ENCODE results near the gene PSMD14. TPM values are rescaled to one million over a fixed set of nuclear protein-coding genes. Genes with fewer than 3 reads are reported as not detected.

PSMD14 gene
- total RNA-seq, 2 experiments from 2014 or later, result 17.1 to 22.1 TPM

DNA sequence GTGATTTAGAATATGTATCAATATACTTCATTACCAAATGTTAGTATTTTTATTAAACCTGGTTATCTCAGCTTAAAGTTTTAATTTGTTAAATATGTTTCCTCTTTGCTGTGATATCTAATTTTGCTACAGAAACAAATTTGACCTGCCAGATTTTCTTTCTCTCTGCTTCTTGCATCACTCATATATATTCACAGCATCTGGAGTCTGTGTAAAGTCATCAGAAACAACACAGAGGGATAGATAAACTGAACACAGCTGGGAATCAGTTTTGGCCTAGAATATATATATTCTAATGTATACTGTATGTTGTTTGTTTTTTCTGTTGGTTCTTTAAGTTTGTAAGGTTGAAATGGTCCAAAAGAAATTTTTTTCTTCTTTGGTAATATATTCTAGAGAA, 8.5 kb downstream of the PSMD14 start:
- H3K27ac Mint-ChIP-seq, result no peak overlapping the region
- Histone ChIP-seq H3K4me1 (ENCODE audit: insufficient read depth, low read length) (no peaks in the 10 kb centered on the region), H3K27ac (ENCODE audit: low read depth in 1 of 2, low read length in 2 of 2) (no peak overlapping the region), H3K27me3 (ENCODE audit: control insufficient read depth in 1 of 2, insufficient read depth in 2 of 2, low read length in 2 of 2) (no peaks in the 10 kb centered on the region), H3K4me3 (ENCODE audit: low read length) (no peak overlapping the region), H3K36me3 (ENCODE audit: insufficient read depth, low read length) (peaks cover 9% of the 10 kb centered on the region), H3K9me3 (ENCODE audit: control insufficient read depth in 1 of 2, insufficient read depth in 1 of 2, low read length in 2 of 2) (no peaks in the 10 kb centered on the region)
- H3K9me3 Mint-ChIP-seq, result no peaks in the 10 kb centered on the region
- no peaks in the 10 kb centered on the region for H3K27me3 Mint-ChIP-seq
- ATAC-seq (ENCODE audit: poor library complexity) (no peak), DNase-seq (no peak)
- ChIA-PET CTCF (no interaction called here), POLR2A (no interaction called here)
- TF ChIP-seq, protein P1, sequence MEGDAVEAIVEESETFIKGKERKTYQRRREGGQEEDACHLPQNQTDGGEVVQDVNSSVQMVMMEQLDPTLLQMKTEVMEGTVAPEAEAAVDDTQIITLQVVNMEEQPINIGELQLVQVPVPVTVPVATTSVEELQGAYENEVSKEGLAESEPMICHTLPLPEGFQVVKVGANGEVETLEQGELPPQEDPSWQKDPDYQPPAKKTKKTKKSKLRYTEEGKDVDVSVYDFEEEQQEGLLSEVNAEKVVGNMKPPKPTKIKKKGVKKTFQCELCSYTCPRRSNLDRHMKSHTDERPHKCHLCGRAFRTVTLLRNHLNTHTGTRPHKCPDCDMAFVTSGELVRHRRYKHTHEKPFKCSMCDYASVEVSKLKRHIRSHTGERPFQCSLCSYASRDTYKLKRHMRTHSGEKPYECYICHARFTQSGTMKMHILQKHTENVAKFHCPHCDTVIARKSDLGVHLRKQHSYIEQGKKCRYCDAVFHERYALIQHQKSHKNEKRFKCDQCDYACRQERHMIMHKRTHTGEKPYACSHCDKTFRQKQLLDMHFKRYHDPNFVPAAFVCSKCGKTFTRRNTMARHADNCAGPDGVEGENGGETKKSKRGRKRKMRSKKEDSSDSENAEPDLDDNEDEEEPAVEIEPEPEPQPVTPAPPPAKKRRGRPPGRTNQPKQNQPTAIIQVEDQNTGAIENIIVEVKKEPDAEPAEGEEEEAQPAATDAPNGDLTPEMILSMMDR (IDR thresholded peaks at IDR 0.05), result no peak
- intact Hi-C loops (cut with DNase I, micrococcal nuclease), result no loop called here
- no peak overlapping the region for H3K4me3 Mint-ChIP-seq
- peaks cover 31% of the 10 kb centered on the region for H3K4me1 Mint-ChIP-seq (ENCODE audit: low read depth)
- H3K36me3 Mint-ChIP-seq (ENCODE audit: low read depth), result peaks cover 46% of the 10 kb centered on the region

DNA sequence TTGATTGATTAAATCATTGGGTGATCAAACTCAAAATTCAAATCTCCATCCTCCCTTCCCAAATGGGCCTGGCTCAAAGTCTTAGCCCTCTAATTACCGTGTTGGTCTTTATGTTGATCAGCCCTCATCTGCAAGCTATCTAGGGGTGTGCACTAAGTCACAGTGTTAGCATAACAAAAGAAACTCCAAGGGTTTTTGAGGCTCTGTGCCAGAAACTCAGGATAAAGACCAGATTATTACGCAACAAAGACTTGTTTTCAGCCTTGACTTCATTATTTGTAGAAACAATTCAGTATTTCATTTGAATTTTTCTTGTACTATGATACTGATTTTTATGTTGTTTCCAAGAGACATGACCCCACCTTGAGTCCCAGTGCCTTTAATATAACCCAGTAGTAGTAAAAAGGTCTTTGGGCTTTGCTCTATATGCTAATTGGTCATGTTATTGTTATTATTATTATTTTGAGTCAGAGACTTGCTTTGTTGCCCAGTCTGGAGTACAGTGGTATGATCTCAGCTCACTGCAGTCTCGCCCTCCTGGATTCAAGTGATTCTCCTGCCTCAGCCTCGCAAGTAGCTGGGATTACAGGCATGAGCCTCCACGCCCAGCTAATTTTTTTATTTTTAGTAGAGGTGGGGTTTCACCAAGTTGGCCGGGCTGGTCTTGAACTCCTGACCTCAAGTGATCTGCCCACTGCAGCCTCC, 13.9 kb downstream of the PSMD14 start:
- DNase-seq (no peak), ATAC-seq (ENCODE audit: poor library complexity) (no peak)
- Histone ChIP-seq H3K36me3 (ENCODE audit: insufficient read depth, low read length) (peaks cover 24% of the 10 kb centered on the region), H3K9me3 (ENCODE audit: control insufficient read depth in 1 of 2, insufficient read depth in 1 of 2, low read length in 2 of 2) (no peaks in the 10 kb centered on the region), H3K27me3 (ENCODE audit: control insufficient read depth in 1 of 2, insufficient read depth in 2 of 2, low read length in 2 of 2) (no peaks in the 10 kb centered on the region), H3K4me1 (ENCODE audit: insufficient read depth, low read length) (no peaks in the 10 kb centered on the region), H3K27ac (ENCODE audit: low read depth in 1 of 2, low read length in 2 of 2) (no peak overlapping the region), H3K4me3 (ENCODE audit: low read length) (no peak overlapping the region)
- H3K27me3 Mint-ChIP-seq, result no peaks in the 10 kb centered on the region
- H3K4me1 Mint-ChIP-seq (ENCODE audit: low read depth), result peaks cover 20% of the 10 kb centered on the region
- TF ChIP-seq, protein P1 (IDR thresholded peaks at IDR 0.05), result no peak
- intact Hi-C loops (cut with DNase I, micrococcal nuclease), result no loop called here
- no peaks in the 10 kb centered on the region for H3K9me3 Mint-ChIP-seq
- no peak overlapping the region for H3K27ac Mint-ChIP-seq
- CTCF ChIA-PET, result no interaction called here
- POLR2A ChIA-PET, result no interaction called here
- peaks cover 73% of the 10 kb centered on the region for H3K36me3 Mint-ChIP-seq (ENCODE audit: low read depth)
- H3K4me3 Mint-ChIP-seq, result no peak overlapping the region

DNA sequence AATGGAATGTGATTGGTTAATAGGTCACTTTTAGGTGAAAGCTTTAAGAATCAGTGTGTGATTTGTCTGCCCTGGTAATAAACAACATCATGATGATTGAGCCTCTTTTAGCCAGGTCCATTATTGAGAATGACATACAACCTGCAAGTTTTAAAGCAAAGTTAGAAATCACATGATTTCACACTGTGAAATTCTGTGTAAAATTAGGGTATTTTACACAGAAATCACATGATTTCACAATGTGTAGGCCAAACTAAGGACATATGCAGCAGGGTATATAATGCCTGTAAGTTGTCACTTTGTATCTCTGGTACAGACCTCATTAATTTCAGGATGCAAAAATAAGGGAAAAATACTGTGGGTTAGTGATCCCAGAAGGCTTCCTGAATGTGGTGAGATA, 16.7 kb downstream of the PSMD14 start:
- POLR2A ChIA-PET, result no interaction called here
- Mint-ChIP-seq H3K4me3 (no peak overlapping the region), H3K27ac (no peak overlapping the region), H3K9me3 (no peaks in the 10 kb centered on the region), H3K4me1 (ENCODE audit: low read depth) (peaks cover 8% of the 10 kb centered on the region), H3K36me3 (ENCODE audit: low read depth) (peaks cover 65% of the 10 kb centered on the region), H3K27me3 (no peaks in the 10 kb centered on the region)
- Histone ChIP-seq H3K27me3 (ENCODE audit: control insufficient read depth in 1 of 2, insufficient read depth in 2 of 2, low read length in 2 of 2) (no peaks in the 10 kb centered on the region), H3K4me3 (ENCODE audit: low read length) (no peak overlapping the region), H3K4me1 (ENCODE audit: insufficient read depth, low read length) (no peaks in the 10 kb centered on the region), H3K27ac (ENCODE audit: low read depth in 1 of 2, low read length in 2 of 2) (no peak overlapping the region), H3K36me3 (ENCODE audit: insufficient read depth, low read length) (peaks cover 24% of the 10 kb centered on the region), H3K9me3 (ENCODE audit: control insufficient read depth in 1 of 2, insufficient read depth in 1 of 2, low read length in 2 of 2) (no peaks in the 10 kb centered on the region)
- CTCF ChIA-PET, result no interaction called here
- TF ChIP-seq, protein P1 (IDR thresholded peaks at IDR 0.05), result no peak
- intact Hi-C loops (cut with DNase I, micrococcal nuclease), result no loop called here
- no peak for DNase-seq
- ATAC-seq (ENCODE audit: poor library complexity), result no peak

Measured in CD4-positive, alpha-beta T cell (primary cell).